GM12878 (cell line): ENCODE data around the gene CRIM1. TPM values are rescaled to one million over a fixed set of nuclear protein-coding genes. Genes with fewer than 3 reads are reported as not detected.

Experiments used
- ATAC-seq: fragments of 200-7000 bp; cut with Tn5 transposase; 3 replicates; pipeline ENCODE4 v1.9.1; 2020; ENCODE audit warnings: mild to moderate bottlenecking, moderate library complexity
- BruUV-seq: library from RNA; stranded (reverse); fragments of 400-500 nt; replicated peaks from 2 replicates; lab custom pipeline; 2021; lab: Mats Ljungman, UMichigan
- CTCF ChIA-PET: fragments of 300-600 bp; sonication (Branson Sonifier 250); formaldehyde crosslinking; extraction: SDS; loops from one replicate; lab custom pipeline; 2021; ENCODE audit warnings: inconsistent platforms; lab: Yijun Ruan, JAX
- POLR2A ChIA-PET: fragments of 350-600 bp; formaldehyde crosslinking; extraction: SDS; loops from one replicate; lab custom pipeline; 2021; ENCODE audit warnings: inconsistent platforms; lab: Charles Lee
- RAD21 ChIA-PET: fragments of 300-600 bp; sonication (Branson Sonifier 250); formaldehyde crosslinking; loops from one replicate; lab custom pipeline; 2023; ENCODE audit warnings: antibody characterized with exemption; ENCODE audit not compliant: unreplicated experiment; lab: Charles Lee
- SMC1A ChIA-PET: fragments of 300-600 bp; sonication (Branson Sonifier 250); formaldehyde crosslinking; loops from one replicate; lab custom pipeline; 2023; ENCODE audit not compliant: unreplicated experiment, uncharacterized antibody; lab: Charles Lee
- DNase-seq: peaks from one replicate; pipeline ENCODE4 v3.0.0-alpha.2; 2011; ENCODE audit warnings: low read depth, low spot score
- FAIRE-seq: peaks from 3 replicates; lab custom pipeline; 2011; peaks lifted over from hg19 to GRCh38; lab: Jason Lieb, UNC
- H2AFZ ChIP-seq: 2 replicates; pipeline ENCODE4 v1.6.0; 2011; ENCODE audit warnings: low read depth, low read length, control low read depth; ENCODE audit not compliant: control insufficient read depth
- H3K27ac ChIP-seq: 2 replicates; pipeline ENCODE4 v1.5.1; 2011; ENCODE audit warnings: control low read depth; ENCODE audit not compliant: control insufficient read depth, insufficient read depth
- H3K27me3 ChIP-seq, 2 experiments: replicated peaks in 1 of 2; 2 replicates each; pipeline versions ENCODE4 v1.6.0 to v1.6.1; 2011; ENCODE audit warnings: low read length in 1 of 2; ENCODE audit not compliant: control insufficient read depth in 2 of 2, insufficient read depth in 2 of 2
- H3K36me3 ChIP-seq, 2 experiments: 2 replicates each; pipeline ENCODE4 v1.5.1; 2011; ENCODE audit warnings: low read length in 1 of 2; ENCODE audit not compliant: control insufficient read depth in 2 of 2, insufficient read depth in 2 of 2
- H3K4me1 ChIP-seq: 2 replicates; pipeline ENCODE4 v1.6.1; 2011; ENCODE audit warnings: mild to moderate bottlenecking, low read length, moderate library complexity, mixed read lengths; ENCODE audit not compliant: control insufficient read depth, insufficient read depth
- H3K4me2 ChIP-seq: 2 replicates; pipeline ENCODE4 v1.6.0; 2011; ENCODE audit warnings: control low read depth; ENCODE audit not compliant: control insufficient read depth, insufficient read depth
- H3K4me3 ChIP-seq: fragments of 200-600 bp; sonication (generic); 2 replicates; pipeline ENCODE4 v1.5.1; 2016
- H3K79me2 ChIP-seq: 2 replicates; pipeline ENCODE4 v1.6.0; 2011; ENCODE audit warnings: low read length; ENCODE audit not compliant: control insufficient read depth, insufficient read depth
- H3K9ac ChIP-seq: 2 replicates; pipeline ENCODE4 v1.8.0; 2011; ENCODE audit warnings: low read length, control low read depth, mixed read lengths; ENCODE audit not compliant: control insufficient read depth, insufficient read depth
- H3K9me3 ChIP-seq: replicated peaks from 3 replicates; pipeline ENCODE4 v1.5.1; 2011; ENCODE audit warnings: mild to moderate bottlenecking, low read length; ENCODE audit not compliant: control insufficient read depth, insufficient read depth
- H4K20me1 ChIP-seq: 2 replicates; pipeline ENCODE4 v1.6.0; 2011; ENCODE audit not compliant: control insufficient read depth, insufficient read depth
- FOS ChIP-seq: IDR thresholded peaks from 3 replicates; pipeline ENCODE4 v1.6.1; 2011; ENCODE audit warnings: borderline replicate concordance; ENCODE audit not compliant: insufficient read length; ENCODE audit errors: extremely low read depth
- GATAD2B ChIP-seq: fragments of 450-650 bp; conservative IDR thresholded peaks from 2 replicates; pipeline ENCODE4 v1.6.1; 2017; ENCODE audit warnings: low read depth, mild to moderate bottlenecking, moderate library complexity
- PML ChIP-seq: IDR thresholded peaks from 2 replicates; pipeline ENCODE4 v1.6.1; 2012; ENCODE audit warnings: low read length, inconsistent platforms
- SMAD5 ChIP-seq: IDR thresholded peaks from 2 replicates; pipeline ENCODE4 v1.6.1; 2016; ENCODE audit warnings: antibody characterized with exemption, low read depth
- SMC3 ChIP-seq: IDR thresholded peaks from 2 replicates; pipeline ENCODE4 v1.6.1; 2011; ENCODE audit warnings: low read length, improper control_type of control experiment, borderline replicate concordance
- TCF3 ChIP-seq: IDR thresholded peaks from 2 replicates; pipeline ENCODE4 v1.6.1; 2012; ENCODE audit warnings: low read depth, mild to moderate bottlenecking, low read length, borderline replicate concordance; ENCODE audit not compliant: insufficient read depth
- WGBS: methylation state at CpG from one replicate; pipeline ENCODE4 v1.1.6; 2016; ENCODE audit warnings: low lambda C conversion rate; ENCODE audit not compliant: insufficient replicate concordance, insufficient coverage; ENCODE audit errors: missing lambda C conversion rate; 5-methylcytosine and 5-hydroxymethylcytosine counted together
- in situ Hi-C: fragments of 300-500 bp; cut with MboI; formaldehyde crosslinking; loops from 9 replicates; pipeline ENCODE4 v1.14.3; 2018; ENCODE audit warnings: mixed read lengths
- intact Hi-C: fragments of 100-400 bp; cut with micrococcal nuclease; formaldehyde crosslinking; loops from one replicate; pipeline ENCODE4 v1.14.2; 2022; ENCODE audit not compliant: unreplicated experiment
- polyA plus RNA-seq, 11 experiments: library from polyadenylated mRNA; depleted of rRNA in 4 of 11; unstranded in 6 of 11; stranded (reverse) in 5 of 11; fragments of >200 nt; fragmentation: Nextera tagmentation in 4 of 11; fragmentation: Illumina TruSeq in 1 of 11; extraction: Ambion mirVana in 4 of 11; extraction: Trizol in 1 of 11; gene quantifications; 1 replicate in 1 of 11; 2 replicates in 10 of 11; pipeline versions ENCODE4 v1.2.1 to v1.2.3, GENCODE V29; 2011 to 2016; ENCODE audit warnings: inconsistent platforms in 2 of 11, missing spikeins in 2 of 11, low read depth in 1 of 11
- total RNA-seq, 4 experiments: library from RNA; depleted of rRNA in 3 of 4; stranded (reverse); fragments of >200 nt in 3 of 4; fragmentation: Illumina TruSeq in 1 of 4; extraction: Trizol in 1 of 4; gene quantifications; 2 replicates each; pipeline versions ENCODE4 v1.2.1 to v1.2.3, GENCODE V29; 2013 to 2021

The CRIM1 gene
- total and polyA plus RNA-seq, 10 of the 15 experiments (the other 5 are each of a cell fraction or from before 2014, with no cell fraction given), result 0.42 to 7.4 (median 3.1) TPM

DNA sequence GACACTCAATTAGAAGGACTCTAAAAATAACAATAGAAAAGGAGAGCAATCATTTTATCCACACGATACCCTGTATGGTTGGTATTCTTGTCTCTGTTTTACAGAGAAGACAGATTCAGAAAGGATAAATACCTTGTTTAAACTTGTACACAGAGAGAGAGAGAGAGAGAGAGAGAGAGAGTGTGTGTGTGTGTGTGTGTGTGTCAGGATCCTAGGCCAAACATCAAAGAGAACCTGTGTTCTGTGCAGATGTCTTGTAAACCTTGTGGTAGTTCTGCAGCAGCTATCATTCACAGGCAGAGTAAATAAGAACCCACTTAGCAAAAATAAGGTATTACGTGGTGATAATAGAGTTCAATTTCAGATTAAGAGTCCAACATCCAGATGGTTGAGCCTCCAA, 4.3 kb upstream of the CRIM1 start:
- no peak for TF ChIP-seq SMAD5
- no peak for TF ChIP-seq TCF3
- TF ChIP-seq PML, result no peak
- TF ChIP-seq FOS, result no peak
- TF ChIP-seq GATAD2B, result no peak
- no peak for TF ChIP-seq SMC3
- H3K9me3 ChIP-seq, result no peaks in the 10 kb centered on the region
- no peaks in the 10 kb centered on the region; the same call in 1 of the 2 replicates for H4K20me1 ChIP-seq
- no peak for DNase-seq
- H3K4me1 ChIP-seq, result peaks cover under 1% of the 10 kb centered on the region
- no peak overlapping the region for H3K4me2 ChIP-seq
- in situ Hi-C loops (loop anchor here (5.0 kb wide), 1 partner anchor 316 kb away; no protein-coding TSS in a partner anchor), intact Hi-C loops (loop anchor here (10.0 kb wide), 2 partner anchors 376 to 434 kb away; no protein-coding TSS in a partner anchor)
- POLR2A ChIA-PET, result no interaction called here
- SMC1A ChIA-PET, result interaction anchor here (0.7 to 2.8 kb wide), 7 partner anchors 16 to 329 kb away, joined by 3 to 12 read pairs (median 4); no protein-coding TSS in a partner anchor
- no peaks in the 10 kb centered on the region for H3K79me2 ChIP-seq
- H2AFZ ChIP-seq, result no peak overlapping the region
- RAD21 ChIA-PET, result interaction anchor here (0.7 to 1.3 kb wide), 2 partner anchors 266 to 313 kb away, joined by 3 read pairs; no protein-coding TSS in a partner anchor
- H3K27ac ChIP-seq, result no peak overlapping the region
- CTCF ChIA-PET, result interaction anchor here (0.7 to 1.9 kb wide), 5 partner anchors 29 to 313 kb away, joined by 3 to 10 read pairs (median 4); no protein-coding TSS in a partner anchor
- no TSS peak for BruUV-seq
- no peak overlapping the region for H3K9ac ChIP-seq
- 72% methylated on average over 2 of the region's 2 CpGs for WGBS
- H3K36me3 ChIP-seq, result no peaks in the 10 kb centered on the region
- no peak overlapping the region for H3K4me3 ChIP-seq
- H3K27me3 ChIP-seq, result peaks cover 0 to 7% of the 10 kb centered on the region in 2 experiments; a peak in 1 of 4 replicates
- FAIRE-seq, result no peak
- ATAC-seq, result no peak
